Panc1 (cell line): Measurements from ENCODE around the gene OR13G1. TPM values are rescaled to one million over a fixed set of nuclear protein-coding genes. Genes with fewer than 3 reads are reported as not detected.

Experiments
- ATAC-seq: fragments of 200-7000 bp; cut with Tn5 transposase; 2 replicates; pipeline ENCODE4 v1.9.1; 2020; ENCODE audit warnings: mild to moderate bottlenecking, moderate library complexity
- BruUV-seq: library from RNA; stranded (reverse); fragments of 400-500 nt; replicated peaks from 2 replicates; lab custom pipeline; 2021; lab: Mats Ljungman, UMichigan
- CTCF ChIA-PET: fragments of 300-600 bp; sonication (Branson Sonifier 250); formaldehyde crosslinking; loops from one replicate; lab custom pipeline; 2022; ENCODE audit warnings: antibody characterized with exemption; lab: Charles Lee
- POLR2A ChIA-PET: fragments of 300-600 bp; sonication (Branson Sonifier 250); formaldehyde crosslinking; loops from one replicate; lab custom pipeline; 2022; ENCODE audit warnings: antibody characterized with exemption; lab: Charles Lee
- DNase-seq: peaks from one replicate; pipeline ENCODE4 v3.0.0-alpha.2; 2010; ENCODE audit warnings: low read depth, low spot score
- H3K27ac ChIP-seq: 2 replicates; pipeline ENCODE4 v1.5.1; 2011; ENCODE audit warnings: mild to moderate bottlenecking, low read length, inconsistent platforms
- H3K27me3 ChIP-seq: fragments of 200-500 bp; sonication (Bioruptor generic); 2 replicates; pipeline ENCODE4 v1.6.0; 2014; ENCODE audit warnings: low read length, inconsistent platforms; ENCODE audit not compliant: control insufficient read depth, insufficient read depth
- H3K36me3 ChIP-seq: fragments of 200-500 bp; sonication (Bioruptor generic); 2 replicates; pipeline ENCODE4 v1.5.1; 2014; ENCODE audit warnings: inconsistent platforms, mild to moderate bottlenecking, low read length, moderate library complexity; ENCODE audit not compliant: control insufficient read depth, insufficient read depth
- H3K4me1 ChIP-seq: 2 replicates; pipeline ENCODE4 v1.5.1; 2011; ENCODE audit warnings: inconsistent platforms, mild to moderate bottlenecking, low read length, moderate library complexity; ENCODE audit not compliant: control insufficient read depth, insufficient read depth
- H3K4me3 ChIP-seq, 2 experiments: 2 replicates each; pipeline ENCODE4 v1.5.1; 2011 to 2012; ENCODE audit warnings: low read depth in 2 of 2, low read length in 2 of 2, mild to moderate bottlenecking in 2 of 2, inconsistent platforms in 1 of 2, moderate library complexity in 1 of 2
- H3K9me3 ChIP-seq: fragments of 200-500 bp; sonication (Bioruptor generic); 2 replicates; pipeline ENCODE4 v1.5.1; 2014; ENCODE audit warnings: low read depth, mild to moderate bottlenecking, inconsistent platforms, low read length, moderate library complexity; ENCODE audit not compliant: control insufficient read depth, insufficient read depth
- POLR2AphosphoS5 ChIP-seq: IDR thresholded peaks from 2 replicates; pipeline ENCODE4 v1.6.1; 2012; ENCODE audit warnings: mild to moderate bottlenecking, low read depth, low read length, moderate library complexity
- REST ChIP-seq, 2 experiments: IDR thresholded peaks; 2 replicates each; pipeline ENCODE4 v1.6.1; 2011 to 2012; ENCODE audit warnings: low read depth in 2 of 2, control low read depth in 1 of 2, low read length in 1 of 2, mild to moderate bottlenecking in 1 of 2, moderate library complexity in 1 of 2; ENCODE audit not compliant: insufficient read depth in 1 of 2
- SIN3A ChIP-seq: IDR thresholded peaks from 2 replicates; pipeline ENCODE4 v1.6.1; 2012; ENCODE audit warnings: low read depth, mild to moderate bottlenecking, low read length, moderate library complexity, borderline replicate concordance; ENCODE audit not compliant: insufficient read depth
- TCF7L2 ChIP-seq: IDR thresholded peaks from 2 replicates; pipeline ENCODE4 v1.6.1; 2011; ENCODE audit warnings: mild to moderate bottlenecking, low read depth, low read length, inconsistent platforms
- in situ Hi-C: cut with HindIII; loops from 2 replicates; pipeline ENCODE4 v1.10.0; 2016; ENCODE audit warnings: low sequenced_read_pairs, low pct_unique_long_range_greater_than_20kb
- intact Hi-C: fragments of 100-400 bp; cut with micrococcal nuclease; formaldehyde crosslinking; loops from one replicate; pipeline ENCODE4 v1.10.0; 2022; ENCODE audit not compliant: unreplicated experiment
- total RNA-seq: library from RNA; stranded (reverse); gene quantifications from one replicate; pipeline ENCODE4 v1.2.1, GENCODE V29; 2021; ENCODE audit not compliant: unreplicated experiment
- TF ChIP-seq, protein P1 (sequence below): fragments of 450-650 bp; IDR thresholded peaks from 2 replicates; pipeline ENCODE4 v1.5.1; 2017; ENCODE audit warnings: mild to moderate bottlenecking

OR13G1 gene
- total RNA-seq, 1 experiment from 2014 or later, result not detected

GRCh38 chr1:247642742-247643141, 36.8 kb downstream of the OR13G1 start:
- no peaks in the 10 kb centered on the region for H3K36me3 ChIP-seq
- in situ Hi-C loops, result no loop called here
- no peaks in the 10 kb centered on the region for H3K9me3 ChIP-seq
- H3K4me1 ChIP-seq, result no peaks in the 10 kb centered on the region
- intact Hi-C loops, result no loop called here
- no peaks in the 10 kb centered on the region for H3K27me3 ChIP-seq
- H3K4me3 ChIP-seq, result no peak overlapping the region
- TF ChIP-seq TCF7L2 (no peak), POLR2AphosphoS5 (no peak), SIN3A (no peak), REST (IDR thresholded peaks at IDR 0.05; ENCODE audit: insufficient read depth in 1 of 2, low read depth in 2 of 2, low read length in 1 of 2) (no peak)
- TF ChIP-seq, protein P1, sequence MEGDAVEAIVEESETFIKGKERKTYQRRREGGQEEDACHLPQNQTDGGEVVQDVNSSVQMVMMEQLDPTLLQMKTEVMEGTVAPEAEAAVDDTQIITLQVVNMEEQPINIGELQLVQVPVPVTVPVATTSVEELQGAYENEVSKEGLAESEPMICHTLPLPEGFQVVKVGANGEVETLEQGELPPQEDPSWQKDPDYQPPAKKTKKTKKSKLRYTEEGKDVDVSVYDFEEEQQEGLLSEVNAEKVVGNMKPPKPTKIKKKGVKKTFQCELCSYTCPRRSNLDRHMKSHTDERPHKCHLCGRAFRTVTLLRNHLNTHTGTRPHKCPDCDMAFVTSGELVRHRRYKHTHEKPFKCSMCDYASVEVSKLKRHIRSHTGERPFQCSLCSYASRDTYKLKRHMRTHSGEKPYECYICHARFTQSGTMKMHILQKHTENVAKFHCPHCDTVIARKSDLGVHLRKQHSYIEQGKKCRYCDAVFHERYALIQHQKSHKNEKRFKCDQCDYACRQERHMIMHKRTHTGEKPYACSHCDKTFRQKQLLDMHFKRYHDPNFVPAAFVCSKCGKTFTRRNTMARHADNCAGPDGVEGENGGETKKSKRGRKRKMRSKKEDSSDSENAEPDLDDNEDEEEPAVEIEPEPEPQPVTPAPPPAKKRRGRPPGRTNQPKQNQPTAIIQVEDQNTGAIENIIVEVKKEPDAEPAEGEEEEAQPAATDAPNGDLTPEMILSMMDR, result no peak
- no peak overlapping the region for H3K27ac ChIP-seq
- DNase-seq (no peak), ATAC-seq (no peak)
- CTCF ChIA-PET, result no interaction called here
- POLR2A ChIA-PET, result no interaction called here
- no TSS peak for BruUV-seq

DNA sequence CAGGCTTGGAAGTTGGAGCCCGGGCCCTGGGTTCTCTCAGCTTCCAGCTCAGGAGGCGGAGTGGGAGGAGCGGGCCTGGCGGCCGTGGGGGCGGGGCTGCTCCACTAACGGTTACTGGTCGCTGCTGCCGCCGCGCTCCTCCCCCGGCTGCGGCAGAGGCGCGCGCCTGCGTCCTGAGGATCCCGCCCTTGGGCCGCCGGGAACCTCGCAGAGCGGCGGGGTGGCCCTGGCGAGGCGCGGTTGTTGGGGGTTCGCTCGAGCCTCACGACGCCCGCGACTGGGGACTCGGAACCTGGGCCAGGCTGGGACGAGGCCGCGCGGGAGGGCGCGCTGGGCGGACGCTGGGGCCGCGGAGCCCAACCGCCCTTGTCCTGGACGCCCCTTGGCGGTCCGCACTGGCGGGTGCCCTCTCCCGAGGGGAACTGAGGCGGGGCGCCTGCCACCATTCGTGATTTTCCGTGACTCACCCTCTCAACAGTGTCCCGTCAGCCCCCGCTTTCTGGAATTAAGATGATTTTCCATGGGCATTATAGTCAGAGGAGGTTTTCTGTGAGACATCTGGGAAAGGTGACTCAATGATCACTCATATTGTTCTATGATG, 40.1 kb downstream of the OR13G1 start:
- in situ Hi-C loops, result no loop called here
- TF ChIP-seq, protein P1, result no peak
- TF ChIP-seq TCF7L2 (no peak), SIN3A (no peak), REST (IDR thresholded peaks at IDR 0.05; ENCODE audit: insufficient read depth in 1 of 2, low read depth in 2 of 2, low read length in 1 of 2) (no peak), POLR2AphosphoS5 (no peak)
- Histone ChIP-seq H3K9me3 (no peaks in the 10 kb centered on the region), H3K36me3 (no peaks in the 10 kb centered on the region), H3K27me3 (no peaks in the 10 kb centered on the region), H3K4me1 (no peaks in the 10 kb centered on the region), H3K4me3 (no peak overlapping the region), H3K27ac (no peak overlapping the region)
- CTCF ChIA-PET, result no interaction called here
- ATAC-seq, result no peak
- no peak for DNase-seq
- intact Hi-C loops, result no loop called here
- POLR2A ChIA-PET, result no interaction called here
- no TSS peak for BruUV-seq
